A673 (cell line): Measurements from ENCODE around the gene MCIDAS. TPM values are rescaled to one million over a fixed set of nuclear protein-coding genes. Genes with fewer than 3 reads are reported as not detected.
A peak's percentile ranks its signal among the peaks of the same experiment; 100 is the strongest.

Source experiments
- BruUV-seq: library from RNA; stranded (reverse); fragments of 400-500 nt; replicated peaks from 2 replicates; lab custom pipeline; 2021; lab: Mats Ljungman, UMichigan
- CTCF ChIA-PET: fragments of 300-600 bp; sonication (Branson Sonifier 250); formaldehyde crosslinking; loops from one replicate; lab custom pipeline; 2022; ENCODE audit warnings: antibody characterized with exemption; lab: Charles Lee
- POLR2A ChIA-PET: fragments of 300-600 bp; sonication (Branson Sonifier 250); formaldehyde crosslinking; loops from one replicate; lab custom pipeline; 2022; ENCODE audit warnings: antibody characterized with exemption; ENCODE audit not compliant: low non-redundant PET; lab: Charles Lee
- DNase-seq: peaks from one replicate; pipeline ENCODE4 v3.0.0-alpha.2; 2015; ENCODE audit warnings: low spot score
- H3K27ac ChIP-seq: fragments of 200-600 bp; sonication (generic); 2 replicates; pipeline ENCODE4 v1.5.1; 2016; ENCODE audit warnings: mixed run types, low read depth, mild to moderate bottlenecking, mixed read lengths, antibody characterized with exemption, low read length; ENCODE audit not compliant: poor library complexity, severe bottlenecking
- H3K27me3 ChIP-seq: fragments of 200-600 bp; sonication (generic); replicated peaks from 2 replicates; pipeline ENCODE4 v1.6.1; 2017; ENCODE audit warnings: mixed run types, low read depth, mild to moderate bottlenecking, mixed read lengths, antibody characterized with exemption, low read length; ENCODE audit not compliant: insufficient read depth, poor library complexity
- H3K36me3 ChIP-seq: fragments of 200-600 bp; sonication (generic); 2 replicates; pipeline ENCODE4 v1.6.1; 2016; ENCODE audit warnings: mixed run types, mild to moderate bottlenecking, mixed read lengths, antibody characterized with exemption, low read length; ENCODE audit not compliant: insufficient read depth, poor library complexity, severe bottlenecking
- H3K4me1 ChIP-seq: fragments of 200-600 bp; sonication (generic); 2 replicates; pipeline ENCODE4 v1.6.1; 2017; ENCODE audit warnings: mixed run types, mild to moderate bottlenecking, mixed read lengths, antibody characterized with exemption, low read length; ENCODE audit not compliant: insufficient read depth, poor library complexity, severe bottlenecking
- H3K4me3 ChIP-seq: fragments of 200-600 bp; sonication (generic); 2 replicates; pipeline ENCODE4 v1.5.1; 2016; ENCODE audit warnings: low read depth, mixed run types, mild to moderate bottlenecking, mixed read lengths, low read length; ENCODE audit not compliant: poor library complexity, severe bottlenecking
- H3K9me3 ChIP-seq: fragments of 200-600 bp; sonication (generic); 2 replicates; pipeline ENCODE4 v1.6.1; 2016; ENCODE audit warnings: mixed run types, low read depth, mild to moderate bottlenecking, mixed read lengths, antibody characterized with exemption, low read length; ENCODE audit not compliant: poor library complexity, severe bottlenecking
- CTCF ChIP-seq: fragments of 300-800, 200-600 bp; sonication (generic); conservative IDR thresholded peaks from 2 replicates; pipeline ENCODE4 v1.5.1; 2017; ENCODE audit warnings: low read depth, mild to moderate bottlenecking, antibody characterized with exemption, low read length, moderate library complexity, mixed read lengths
- EZH2 ChIP-seq: fragments of 200-600 bp; sonication (generic); IDR thresholded peaks from 2 replicates; pipeline ENCODE4 v1.6.1; 2017; ENCODE audit warnings: borderline replicate concordance, low read depth, mild to moderate bottlenecking, mixed read lengths, antibody characterized with exemption, low read length; ENCODE audit not compliant: poor library complexity, severe bottlenecking
- intact Hi-C: fragments of 100-400 bp; cut with micrococcal nuclease; formaldehyde crosslinking; loops from one replicate; pipeline ENCODE4 v1.10.0; 2022; ENCODE audit not compliant: unreplicated experiment
- total RNA-seq: library from RNA; stranded (reverse); gene quantifications from 2 replicates; pipeline ENCODE4 v1.2.3, GENCODE V29; 2021

Gene MCIDAS
- total RNA-seq, 1 experiment from 2014 or later: 0.47 TPM

GRCh38 chr5:55180016-55180415 is 47.1 kb downstream of the MCIDAS start:
- ChIA-PET POLR2A (no interaction called here), CTCF (no interaction called here)
- intact Hi-C loops: no loop called here
- no peak overlapping the region for H3K4me3 ChIP-seq
- DNase-seq: no peak
- H3K27me3 ChIP-seq: peaks cover 29% of the 10 kb centered on the region
- no peak for TF ChIP-seq CTCF
- TF ChIP-seq EZH2: no peak
- no peaks in the 10 kb centered on the region for H3K36me3 ChIP-seq
- H3K9me3 ChIP-seq: no peaks in the 10 kb centered on the region
- H3K27ac ChIP-seq: no peak overlapping the region
- peaks cover 11% of the 10 kb centered on the region for H3K4me1 ChIP-seq
- BruUV-seq: no TSS peak

DNA sequence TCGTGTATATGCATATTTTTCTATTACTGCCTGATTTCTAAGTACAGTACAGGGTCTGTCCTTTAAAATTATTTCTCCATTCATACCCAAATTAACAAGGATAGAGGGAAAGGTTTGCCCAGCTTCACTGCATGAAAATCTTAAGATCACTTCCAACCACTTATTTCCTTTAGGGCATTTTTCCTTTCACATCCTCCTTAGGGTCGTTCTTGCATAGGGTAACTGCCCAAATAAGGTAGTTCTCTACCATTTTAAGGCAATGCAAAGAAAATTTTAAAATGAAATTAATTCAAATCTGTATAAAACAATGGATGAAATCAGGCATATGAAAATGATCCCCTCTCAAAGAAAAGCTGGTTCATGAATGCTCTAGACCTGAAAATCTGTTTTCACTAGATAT is 50.0 kb downstream of the MCIDAS start:
- TF ChIP-seq CTCF (no peak), EZH2 (no peak)
- H3K27ac ChIP-seq: no peak overlapping the region
- H3K4me1 ChIP-seq: peaks cover 24% of the 10 kb centered on the region
- BruUV-seq: no TSS peak
- no peaks in the 10 kb centered on the region for H3K36me3 ChIP-seq
- ChIA-PET POLR2A (no interaction called here), CTCF (interaction anchor here (0.6 kb wide), 1 partner anchor 313 kb away, joined by 8 read pairs; no protein-coding TSS in a partner anchor)
- no peaks in the 10 kb centered on the region for H3K9me3 ChIP-seq
- no peak overlapping the region for H3K4me3 ChIP-seq
- intact Hi-C loops: no loop called here
- DNase-seq: no peak
- peaks cover 29% of the 10 kb centered on the region for H3K27me3 ChIP-seq

DNA sequence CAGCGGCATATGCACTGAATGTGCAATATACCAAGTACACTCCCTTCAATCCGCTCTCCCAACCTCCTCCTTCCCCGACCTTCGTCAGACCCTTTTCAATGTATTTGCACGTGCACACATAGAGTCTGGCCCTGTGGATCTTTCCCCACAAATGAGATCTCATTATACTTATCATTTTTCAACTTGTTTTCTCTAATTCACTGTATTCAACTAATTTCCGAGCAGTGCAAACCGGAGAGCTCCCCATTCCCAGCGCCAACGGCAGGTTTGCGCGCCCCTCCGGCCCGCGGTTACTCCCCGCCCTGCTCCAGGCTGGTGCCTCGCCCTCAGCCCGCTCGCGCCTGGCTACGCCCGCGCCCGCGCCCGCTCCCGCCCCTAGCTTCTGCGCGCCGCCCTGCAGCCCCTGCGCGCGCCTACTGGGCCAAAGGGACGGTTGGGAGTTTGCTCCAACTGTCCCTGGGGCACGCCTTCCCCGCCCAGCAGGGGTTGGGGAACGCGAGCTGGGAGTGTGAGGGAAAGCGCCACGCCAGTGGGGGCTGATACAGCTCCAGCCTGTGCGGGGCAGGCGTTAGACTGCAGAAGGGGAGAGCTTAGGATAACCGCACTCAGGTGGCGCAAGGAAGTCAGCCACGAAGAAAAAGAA is 50.8 kb downstream of the MCIDAS start:
- H3K27me3 ChIP-seq: peaks cover 25% of the 10 kb centered on the region
- peak; percentile 76 for DNase-seq
- POLR2A ChIA-PET: no interaction called here
- no TSS peak for BruUV-seq
- no peaks in the 10 kb centered on the region for H3K9me3 ChIP-seq
- H3K36me3 ChIP-seq: no peaks in the 10 kb centered on the region
- H3K4me3 ChIP-seq: peak overlapping the region; percentile 31
- intact Hi-C loops: no loop called here
- 0 out of 2 replicates have a peak, but pooled peaks have one; percentile 16 for TF ChIP-seq CTCF
- TF ChIP-seq EZH2: no peak
- CTCF ChIA-PET: interaction anchor here (0.6 to 1.0 kb wide), 2 partner anchors 11 to 314 kb away, joined by 5 to 8 read pairs; no protein-coding TSS in a partner anchor
- H3K4me1 ChIP-seq: peaks cover 24% of the 10 kb centered on the region
- no peak overlapping the region for H3K27ac ChIP-seq
